HG03108 (cell line): ENCODE data around the gene RTP3.
A peak's percentile ranks its signal among the peaks of the same experiment; 100 is the strongest.
"Not testable (repeated sequence)": the region's sequence is repeated elsewhere in the genome, so short reads cannot be mapped to it uniquely, and the experiment has no call there.

ENCODE experiments used
- ATAC-seq: cut with Tn5 transposase; IDR thresholded peaks from one replicate; pipeline ENCODE4 v1.9.1; 2021; ENCODE audit warnings: moderate library complexity; ENCODE audit not compliant: unreplicated experiment

RTP3 gene

DNA sequence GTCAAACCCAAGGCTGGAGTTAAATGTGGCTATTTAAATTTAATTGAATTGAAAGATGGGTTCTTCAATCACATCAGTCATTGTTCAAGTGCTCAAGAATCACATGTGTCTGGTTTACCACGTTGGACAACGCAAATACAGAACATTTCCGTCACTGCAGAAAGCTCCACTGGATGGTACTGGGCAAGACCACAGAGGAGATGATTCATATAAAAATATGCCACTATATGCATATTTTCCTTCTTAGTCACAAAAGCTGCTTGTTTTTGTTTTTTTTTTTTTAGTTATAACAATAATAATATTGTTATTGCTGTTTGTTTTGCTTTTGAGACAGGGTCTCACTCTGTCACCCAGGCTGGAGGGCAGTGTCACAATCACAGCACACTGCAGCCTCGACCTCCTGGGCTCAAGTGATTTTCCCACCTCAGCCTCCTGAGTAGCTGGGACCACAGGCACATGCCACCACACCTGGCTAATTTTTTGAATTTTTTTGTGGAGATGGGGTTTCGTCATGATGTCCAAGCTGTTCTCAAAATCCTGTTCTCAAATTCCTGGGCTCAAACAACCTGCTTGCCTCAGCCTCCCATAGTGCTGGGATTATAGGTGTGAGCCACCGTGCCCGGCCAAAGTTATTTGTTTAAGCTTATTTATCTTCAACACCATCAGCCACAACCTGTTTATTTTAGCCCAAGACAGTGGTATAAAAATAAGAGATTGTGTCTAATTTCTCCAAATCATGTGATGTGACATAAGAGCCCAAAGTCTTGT lies 19.4 kb downstream of the RTP3 start:
- no peak for ATAC-seq

DNA sequence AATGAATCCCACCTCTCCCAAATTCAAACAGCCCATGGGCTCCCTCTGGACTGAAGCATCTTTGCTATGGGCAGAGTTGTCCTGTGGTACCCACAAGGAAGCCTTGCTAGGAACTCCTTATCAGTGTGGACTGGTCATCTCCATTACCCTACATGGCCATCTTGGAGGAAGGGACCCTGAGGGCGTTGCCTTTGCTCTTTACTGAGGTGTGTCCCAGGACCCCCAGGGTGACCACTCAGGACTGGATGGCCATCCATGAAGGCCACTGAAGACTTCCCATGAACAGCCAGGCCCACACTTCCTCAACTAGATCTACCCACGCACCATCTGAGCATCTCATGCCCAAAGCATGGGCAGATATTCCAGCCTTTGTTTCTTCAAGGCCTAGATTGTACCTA lies 20.0 kb downstream of the RTP3 start:
- no peak for ATAC-seq

DNA sequence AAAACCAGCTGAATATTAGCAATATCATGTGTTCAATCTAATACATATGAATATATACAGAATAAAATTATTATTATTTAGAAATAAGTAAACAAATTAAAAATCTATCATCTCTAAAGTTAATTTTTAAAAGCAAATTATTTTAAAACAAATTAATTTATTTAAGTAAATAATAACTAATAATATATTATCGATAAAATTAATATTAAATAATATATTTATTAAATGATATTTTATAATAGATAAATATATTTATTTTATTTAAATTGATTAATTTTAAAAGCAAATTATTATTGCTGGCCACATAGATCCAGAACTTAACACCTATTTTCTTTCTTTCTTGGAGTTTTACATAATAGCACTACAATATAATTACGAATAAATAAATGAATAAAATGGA lies 22.2 kb downstream of the RTP3 start:
- ATAC-seq = no peak

DNA sequence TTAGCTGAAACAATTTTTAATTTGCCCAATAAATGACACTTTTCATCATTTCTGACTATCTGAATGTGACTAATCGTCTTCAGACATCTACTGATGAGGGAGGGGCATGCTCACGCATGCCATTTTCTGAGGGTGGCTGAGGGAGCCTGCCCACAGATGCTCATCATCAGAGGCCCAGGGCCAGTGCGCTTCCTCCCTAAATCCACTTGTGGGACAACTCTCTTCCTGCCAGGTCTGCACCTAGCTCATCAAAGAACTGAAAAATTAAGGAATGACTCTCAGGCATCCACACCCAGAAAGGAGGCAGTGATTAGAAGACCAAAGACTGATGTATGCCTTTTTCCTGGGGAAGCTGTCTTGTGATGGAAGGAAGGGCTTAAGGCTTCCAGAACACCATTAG lies 22.8 kb downstream of the RTP3 start:
- no peak for ATAC-seq

DNA sequence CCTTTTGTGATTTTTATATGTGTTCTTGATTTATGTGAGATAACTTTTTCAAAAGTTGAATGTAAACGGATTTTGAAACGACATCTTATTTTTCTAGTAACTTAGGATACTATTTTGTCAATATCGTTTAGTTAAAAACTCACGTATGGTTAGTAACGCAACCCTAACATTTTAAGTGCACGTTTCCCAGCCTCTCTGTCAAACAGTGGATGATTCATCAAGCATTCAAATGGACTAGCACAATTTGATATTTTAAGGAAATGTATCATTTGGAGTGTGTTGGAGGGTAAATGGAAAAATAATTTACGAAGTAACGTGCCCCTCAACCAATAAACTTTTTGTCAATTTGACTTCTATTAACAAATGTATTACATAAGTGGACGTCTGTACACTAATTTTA lies 23.3 kb downstream of the RTP3 start:
- no peak for ATAC-seq

DNA sequence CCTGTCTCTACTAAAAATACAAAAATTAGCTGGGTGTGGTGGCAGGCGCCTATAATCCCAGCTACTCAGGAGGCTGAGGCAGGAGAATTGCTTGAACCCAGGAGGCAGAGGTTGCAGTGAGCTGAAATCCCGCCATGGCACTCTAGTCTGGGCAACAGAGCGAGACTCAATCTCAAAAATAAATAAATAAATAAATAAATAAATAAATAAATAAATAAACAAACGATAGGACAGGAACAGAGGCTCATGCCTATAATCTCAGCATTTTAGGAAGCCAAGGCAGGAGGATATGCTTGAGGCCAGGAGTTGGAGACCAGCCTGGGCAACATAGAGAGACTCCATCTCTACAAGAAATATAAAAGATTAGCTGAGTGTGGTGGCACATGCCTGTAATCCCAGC lies 24.4 kb downstream of the RTP3 start:
- ATAC-seq = not testable (repeated sequence)

DNA sequence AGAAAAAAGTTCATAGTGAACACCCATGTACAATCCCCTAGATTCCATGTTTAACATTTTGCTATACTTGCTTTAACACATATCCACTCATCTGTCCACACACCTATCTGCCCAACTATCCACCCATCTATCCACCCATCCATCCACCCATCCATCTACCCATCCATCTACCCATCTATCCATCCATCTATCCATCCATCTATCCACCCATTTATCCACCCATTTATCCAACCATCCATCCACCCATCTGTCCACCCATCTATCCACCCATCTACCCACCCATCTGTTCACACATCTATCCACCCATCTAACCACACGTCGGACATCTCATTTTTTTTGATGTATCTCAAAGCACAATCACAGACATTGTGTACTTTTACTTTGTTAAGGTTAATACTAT lies 25.8 kb downstream of the RTP3 start:
- ATAC-seq = no peak

DNA sequence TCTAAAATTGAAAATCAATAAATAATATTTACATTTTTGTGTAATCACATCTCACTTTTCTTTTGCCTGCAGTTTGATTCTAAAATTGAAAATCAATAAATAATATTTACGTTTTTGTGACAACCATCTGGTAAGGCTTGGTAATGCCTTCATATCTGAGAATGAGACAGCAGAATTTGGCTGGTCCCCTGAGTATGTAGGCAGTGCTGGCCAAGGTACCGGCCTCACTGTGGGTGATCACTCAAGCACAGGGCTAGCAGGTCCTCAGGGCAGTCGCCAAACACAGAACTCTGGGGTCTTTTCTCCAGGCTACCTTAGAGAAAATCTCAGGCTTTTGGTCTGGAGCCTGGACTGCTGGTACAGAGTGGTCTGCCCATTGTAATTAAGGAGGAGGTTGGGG lies 26.2 kb downstream of the RTP3 start:
- no peak for ATAC-seq

DNA sequence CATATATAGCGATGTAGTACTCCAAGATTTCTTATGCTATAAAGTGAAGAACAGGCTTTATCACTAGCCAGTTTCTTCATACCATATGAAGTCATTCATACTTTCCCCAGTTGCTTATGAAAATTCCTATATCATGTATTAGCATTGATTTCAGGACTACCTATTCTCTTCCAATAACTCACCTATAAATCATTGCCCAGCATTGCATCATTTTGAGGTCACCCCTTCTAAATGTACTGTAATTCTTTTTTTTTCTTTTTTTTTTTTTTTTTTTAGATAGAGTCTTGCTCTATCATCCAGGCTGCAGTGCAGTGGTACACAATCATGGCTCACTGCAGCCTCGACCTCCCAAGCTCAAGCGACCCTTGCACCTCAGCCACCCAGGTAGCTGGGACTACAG lies 27.1 kb downstream of the RTP3 start:
- no peak for ATAC-seq

DNA sequence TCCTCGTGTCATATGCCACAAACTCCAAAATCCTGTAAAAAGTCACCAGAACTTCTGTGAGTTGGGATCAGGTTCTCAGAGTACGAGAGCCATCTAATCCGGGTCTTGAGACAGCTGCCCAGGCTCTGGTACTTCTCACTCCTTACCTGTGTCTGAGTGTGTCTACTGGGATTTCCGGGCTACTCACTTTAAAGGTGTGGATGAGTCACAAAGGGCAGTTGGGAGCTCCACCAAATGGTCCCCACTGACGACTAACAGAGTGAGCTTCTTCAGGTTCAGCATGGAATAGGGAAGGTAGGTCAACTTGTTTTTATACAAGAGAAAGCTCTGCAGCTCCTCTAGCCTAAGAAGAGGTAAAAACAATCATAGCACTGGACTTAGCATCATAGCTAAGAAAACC lies 29.5 kb downstream of the RTP3 start:
- no peak for ATAC-seq

DNA sequence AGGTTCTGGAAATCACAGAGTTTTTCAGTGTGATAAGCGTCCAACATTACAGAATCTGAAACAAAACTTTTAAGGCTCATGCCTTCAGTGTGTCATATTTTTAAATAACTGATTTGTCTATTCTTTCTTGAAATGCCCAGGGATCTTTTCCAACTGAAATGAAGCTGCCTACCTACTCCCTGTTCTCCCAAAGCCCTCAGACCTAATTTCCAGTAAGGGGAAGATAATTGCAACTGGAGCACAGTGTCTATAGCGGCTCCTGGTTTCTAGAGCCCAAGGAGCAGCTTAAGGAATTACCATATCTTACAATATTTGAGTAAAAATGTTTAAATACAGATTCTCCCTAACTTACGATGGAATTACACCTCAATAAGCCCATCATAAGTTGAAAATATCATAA lies 35.3 kb downstream of the RTP3 start:
- no peak for ATAC-seq

DNA sequence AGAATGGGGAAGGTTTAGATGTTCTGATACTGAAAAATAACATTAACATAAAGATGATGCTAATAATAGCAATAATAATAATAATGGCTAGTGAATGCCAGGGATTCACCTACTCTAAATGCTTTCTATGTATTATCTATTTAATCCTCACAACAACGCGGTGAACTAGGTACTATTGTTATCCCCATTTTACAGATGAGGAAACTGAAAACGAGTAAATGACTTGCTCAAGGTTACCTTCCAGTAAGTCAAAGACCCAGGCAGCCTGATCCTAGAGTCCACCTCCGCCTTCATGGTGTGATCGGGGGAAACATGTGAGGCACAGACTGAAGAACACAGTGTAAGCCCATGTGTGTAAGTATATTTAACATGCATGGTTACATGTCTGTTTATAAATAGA lies 38.0 kb downstream of the RTP3 start:
- no peak for ATAC-seq

DNA sequence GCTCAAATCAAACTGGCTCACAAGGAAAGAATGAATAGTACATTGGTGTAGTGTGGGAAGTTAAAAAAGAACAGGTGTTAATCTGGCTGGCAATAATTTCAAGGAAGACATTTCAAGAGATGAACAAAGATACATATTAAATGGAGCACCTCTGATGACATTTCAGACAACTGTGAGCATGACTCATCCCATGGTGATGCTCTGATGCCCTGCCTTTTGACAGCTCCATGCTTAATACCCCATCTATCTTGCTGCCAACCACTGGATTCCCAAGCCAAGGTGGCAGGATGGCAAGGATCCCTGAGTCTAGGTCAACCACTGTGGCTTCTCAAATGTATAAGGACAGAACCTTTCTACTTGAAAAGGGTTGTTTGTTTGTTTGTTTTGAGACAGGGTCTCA lies 39.0 kb downstream of the RTP3 start:
- ATAC-seq = no peak

DNA sequence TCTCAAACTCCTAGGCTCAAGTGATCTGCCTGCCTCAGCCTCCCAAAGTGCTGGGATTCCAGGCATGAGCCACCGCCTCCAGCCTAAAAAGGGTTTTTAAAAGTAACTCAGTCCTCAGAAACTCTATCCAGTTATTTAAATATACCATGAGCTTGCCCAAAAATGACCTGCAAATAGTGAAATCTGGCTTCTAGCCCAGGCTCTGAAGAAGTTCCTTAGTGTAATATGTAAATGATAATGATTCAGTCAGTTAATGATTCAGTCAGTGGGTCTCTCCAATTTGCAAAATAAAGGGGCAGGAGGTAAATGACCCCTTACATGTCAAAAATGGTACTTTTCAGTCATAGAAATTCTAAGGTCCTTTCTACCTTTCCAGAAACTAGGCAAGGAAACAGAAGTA lies 39.5 kb downstream of the RTP3 start:
- ATAC-seq = no peak

DNA sequence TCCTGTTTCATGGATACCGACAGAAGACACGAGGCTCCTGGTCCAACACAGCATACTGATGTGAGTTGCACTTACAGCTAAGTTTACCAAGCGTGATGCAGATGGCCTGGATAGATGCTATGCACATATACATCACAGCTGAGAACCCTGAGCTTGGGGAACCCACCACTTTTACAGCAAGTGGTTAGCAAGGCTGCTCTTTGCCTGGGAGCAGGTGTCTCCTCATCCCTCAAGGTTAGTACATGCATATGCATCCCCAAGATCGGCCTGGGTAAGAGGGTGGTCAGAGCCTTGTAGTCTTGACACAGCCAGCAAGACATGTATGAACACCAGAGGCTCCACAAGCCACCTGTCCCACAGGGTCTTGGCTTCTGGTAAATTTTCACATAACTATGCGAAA lies 40.0 kb downstream of the RTP3 start:
- no peak for ATAC-seq

DNA sequence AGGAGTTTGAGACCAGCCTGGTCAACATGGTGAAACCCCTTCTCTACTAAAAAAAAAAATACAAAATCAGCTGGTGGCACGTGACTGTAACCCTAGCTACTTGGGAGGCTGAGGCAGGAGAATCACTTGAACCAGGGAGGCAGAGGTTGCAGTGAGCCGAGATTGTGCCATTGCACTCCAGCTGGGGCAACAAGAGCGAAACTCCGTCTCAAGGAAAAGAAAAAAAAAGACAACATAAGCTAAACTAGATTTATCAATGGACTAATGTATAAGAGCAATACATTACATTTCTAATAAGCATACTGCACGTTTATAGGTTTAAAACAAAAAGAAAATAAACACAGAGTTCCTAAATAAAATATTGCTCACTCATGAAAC lies 40.6 kb downstream of the RTP3 start:
- peak; percentile 3 for ATAC-seq

DNA sequence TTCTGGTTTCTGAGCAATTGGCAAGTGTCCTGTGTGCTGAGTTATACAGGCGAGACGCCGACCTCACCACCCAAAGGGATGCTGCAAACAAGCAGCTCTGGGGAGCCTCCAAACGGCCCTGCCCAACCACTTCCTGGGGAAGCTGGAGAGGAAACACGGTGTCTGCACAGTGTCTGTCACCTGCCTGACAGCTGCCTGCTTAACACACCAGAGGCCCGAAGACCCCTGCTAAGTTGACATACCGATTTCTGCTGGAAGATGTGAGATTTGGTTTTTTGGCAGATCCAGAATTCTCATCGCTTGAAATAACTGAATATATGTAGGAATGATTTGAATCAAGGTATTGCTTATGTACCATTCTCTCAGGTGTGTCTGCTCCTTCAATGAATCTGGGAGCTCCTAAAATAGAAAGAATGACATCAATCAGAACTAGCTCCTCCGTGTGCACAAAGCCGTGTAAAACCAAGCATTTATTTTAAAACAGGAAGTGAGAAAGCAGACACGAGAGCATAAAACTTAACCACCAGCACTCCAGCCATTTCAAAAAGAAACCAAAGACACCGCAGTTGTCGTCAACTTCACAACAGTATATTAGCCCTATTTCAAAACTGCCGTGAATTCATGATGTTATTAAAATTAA lies 41.1 kb downstream of the RTP3 start:
- ATAC-seq = peak; percentile 80

DNA sequence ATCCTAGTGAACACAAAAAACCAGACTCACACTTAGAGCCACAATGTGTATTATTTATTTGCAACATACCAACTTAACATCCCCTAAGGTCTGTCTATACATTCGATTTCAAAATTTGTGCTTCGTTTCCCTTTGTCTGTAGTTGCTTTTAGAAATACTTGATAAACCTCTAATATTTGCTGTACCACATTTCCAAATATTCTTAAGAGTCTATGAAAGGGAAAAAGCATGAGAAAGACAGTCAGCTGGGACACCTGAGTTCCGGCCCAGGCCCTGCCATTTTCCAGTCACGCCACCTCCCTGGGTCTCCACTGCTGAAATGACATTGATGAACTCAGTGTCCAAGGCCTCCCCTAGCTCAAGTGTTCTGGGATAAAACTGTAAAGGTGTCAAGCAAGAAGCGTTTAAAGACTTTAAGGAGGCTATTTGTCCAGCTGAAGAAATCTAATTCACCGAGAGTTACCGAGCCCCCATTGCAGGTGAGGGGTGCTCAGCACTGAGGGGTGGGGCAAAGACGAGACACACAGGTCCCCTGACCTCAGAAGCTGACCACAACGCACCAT lies 41.7 kb downstream of the RTP3 start:
- ATAC-seq = no peak

DNA sequence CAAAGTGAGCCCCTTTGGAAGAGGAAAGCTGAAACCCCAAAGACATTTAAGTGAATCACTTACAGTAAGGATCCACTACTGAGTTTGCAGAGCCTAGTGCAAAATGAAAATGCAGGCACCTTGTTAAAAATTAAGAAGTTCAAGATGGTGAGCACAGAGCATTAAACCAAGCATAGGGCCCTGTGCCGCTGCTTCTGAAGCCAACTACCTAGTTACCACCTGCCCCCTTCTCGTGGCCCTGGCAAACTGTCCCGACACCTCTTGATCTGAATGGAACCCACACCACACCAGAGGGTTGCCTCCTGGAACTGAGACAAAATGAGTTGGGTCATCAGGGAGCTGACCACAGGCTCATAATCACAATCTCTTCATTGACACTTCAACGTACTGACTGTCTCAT lies 42.8 kb downstream of the RTP3 start:
- no peak for ATAC-seq

DNA sequence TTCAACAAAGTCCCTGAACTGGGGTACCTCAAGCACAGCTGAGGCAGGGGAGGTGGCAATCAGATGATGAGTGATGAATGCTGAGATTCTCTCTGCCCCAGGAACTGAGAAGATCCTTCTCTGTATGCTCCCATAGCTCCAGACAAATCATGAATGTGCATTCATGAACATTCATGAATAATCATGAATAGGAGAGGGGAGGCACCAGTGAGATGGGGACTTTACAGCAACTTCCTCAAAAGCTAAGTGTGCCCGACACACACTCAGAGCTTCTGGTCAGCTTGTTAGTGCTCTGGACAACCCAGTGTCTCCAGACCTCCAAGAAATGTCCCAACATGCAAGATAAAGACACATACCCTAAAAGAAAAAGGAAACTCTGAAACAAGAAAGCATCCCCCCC lies 44.1 kb downstream of the RTP3 start:
- ATAC-seq = no peak

DNA sequence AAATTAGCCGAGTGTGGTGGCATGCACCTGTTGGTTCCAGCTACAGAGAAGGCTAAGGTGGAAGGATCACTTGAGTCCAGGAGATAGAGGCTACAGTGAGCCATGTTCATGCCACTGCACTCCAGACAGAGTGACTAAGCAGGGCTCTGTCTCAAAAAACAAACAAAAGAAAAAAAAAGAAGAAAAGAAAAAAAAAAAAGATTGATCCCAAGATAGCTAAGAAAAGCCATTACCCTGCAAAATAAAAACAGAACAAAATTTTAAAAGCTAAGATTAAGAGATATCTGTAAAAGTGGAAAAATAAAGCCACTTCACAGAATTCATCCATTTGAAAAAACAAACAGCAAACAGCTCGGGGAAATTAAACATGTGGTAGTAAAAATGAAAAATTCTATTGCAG lies 44.6 kb downstream of the RTP3 start:
- no peak for ATAC-seq

DNA sequence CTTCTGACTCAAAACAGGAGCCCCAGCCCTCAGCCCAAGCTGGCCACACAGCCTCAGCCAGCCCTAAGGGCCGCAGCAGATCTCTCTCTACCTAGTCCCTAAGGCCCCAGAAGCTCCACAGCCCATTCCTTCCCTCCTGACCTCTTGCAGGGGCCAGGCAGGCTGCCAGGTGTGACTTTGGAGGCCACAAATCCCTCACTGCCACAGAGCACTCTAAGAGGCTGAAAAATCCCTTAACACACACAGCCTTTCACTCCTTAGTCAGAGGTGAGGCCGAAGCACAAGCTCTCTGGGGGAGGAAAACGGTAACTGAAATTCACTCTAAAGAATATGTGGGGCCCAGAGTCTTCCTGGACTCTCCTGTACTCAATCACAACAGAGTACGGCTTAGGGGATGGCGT lies 45.0 kb downstream of the RTP3 start:
- no peak for ATAC-seq
